ENCODE data around the gene NSDHL. TPM values are rescaled to one million over a fixed set of nuclear protein-coding genes. Genes with fewer than 3 reads are reported as not detected.
A peak's percentile ranks its signal among the peaks of the same experiment; 100 is the strongest.

Gene NSDHL
- total RNA-seq, 2 donors from 2014 or later: 21.1 to 22.2 TPM

DNA sequence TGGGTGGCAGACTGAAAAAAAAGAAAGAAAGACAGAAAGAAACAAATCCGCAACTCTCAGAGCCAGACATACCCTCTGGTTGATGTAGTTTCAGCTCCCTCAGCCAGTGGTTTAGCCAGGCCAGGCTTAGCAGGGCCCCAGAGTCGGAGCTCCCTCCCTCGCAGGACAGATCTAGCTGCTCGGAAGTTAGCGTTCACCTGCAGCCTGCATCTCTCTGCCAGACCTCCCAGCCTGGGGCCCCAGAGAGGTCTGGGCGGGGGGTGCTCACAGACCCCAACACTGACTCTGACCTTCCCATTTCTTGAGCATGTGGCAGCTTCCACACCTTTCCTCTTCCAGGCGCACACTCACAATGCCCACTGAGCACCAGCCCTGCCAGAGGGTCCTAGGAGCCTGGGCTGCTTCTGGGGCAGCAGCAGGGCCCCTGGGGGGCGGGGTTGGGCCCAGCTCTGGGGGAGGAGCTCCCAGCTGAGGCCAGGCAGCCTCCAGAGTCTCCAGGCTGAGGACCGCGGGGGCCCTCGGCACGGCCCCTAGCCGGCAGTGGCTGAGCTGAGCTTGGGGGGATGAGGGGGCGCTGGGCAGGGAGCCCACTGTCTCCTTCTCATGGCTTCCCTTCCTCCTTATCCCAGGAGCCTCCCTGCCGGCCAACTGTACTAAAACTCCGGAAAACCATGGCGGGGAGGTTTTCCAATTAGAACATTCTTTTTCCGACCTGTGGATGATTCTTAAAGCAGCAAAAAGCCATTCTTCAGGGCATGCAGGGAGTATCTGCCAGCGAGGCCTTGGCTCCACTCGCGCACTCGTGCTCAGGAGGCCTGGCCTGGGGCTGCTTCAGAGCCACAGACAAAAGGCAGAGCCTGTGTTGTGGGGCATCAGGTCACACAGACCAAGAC lies 62.4 kb downstream of the NSDHL start:
- H3K4me3 Mint-ChIP-seq: no peak overlapping the region
- peaks cover 39% of the 10 kb centered on the region in 2 donors for H3K27me3 Mint-ChIP-seq
- no peaks in the 10 kb centered on the region for H3K36me3 Mint-ChIP-seq
- no peak overlapping the region for H3K27ac Mint-ChIP-seq
- peaks cover 0 to 4% of the 10 kb centered on the region in 2 donors for H3K4me1 Mint-ChIP-seq (ENCODE audit: low read depth in 2 of 2)
- no peaks in the 10 kb centered on the region for H3K9me3 Mint-ChIP-seq
- ATAC-seq (no peak), DNase-seq (ENCODE audit: low spot score) (no peak)

DNA sequence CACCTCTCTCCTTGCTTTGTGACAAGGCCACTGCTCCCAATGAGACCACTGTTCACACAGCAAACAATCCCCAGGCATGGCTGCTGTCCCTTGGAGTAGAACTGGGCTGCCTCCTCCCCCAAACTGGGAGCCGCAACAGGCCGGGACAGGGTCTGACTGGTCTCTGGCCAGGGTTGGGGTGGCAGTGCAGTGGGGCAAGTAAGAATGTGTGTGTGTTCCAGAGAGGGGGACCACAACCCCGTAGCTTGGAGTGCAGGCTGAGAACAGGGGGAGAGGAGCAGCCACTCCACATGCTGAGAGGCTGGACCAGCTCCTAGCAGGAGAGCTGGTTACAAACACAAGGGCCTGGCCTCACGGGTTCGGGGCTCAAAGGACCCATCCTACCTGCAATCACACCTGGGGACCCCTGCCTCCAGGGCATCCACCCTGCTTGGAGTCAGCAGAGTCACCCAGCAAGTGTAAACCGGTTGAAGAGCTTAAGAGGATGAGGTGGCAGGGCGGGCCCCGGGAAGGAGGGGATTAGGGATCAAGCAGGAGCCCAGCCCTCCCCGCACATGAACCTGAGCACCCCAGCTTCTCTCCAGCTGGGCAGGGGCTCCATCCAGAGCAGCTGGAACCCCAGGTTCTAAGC lies 63.2 kb downstream of the NSDHL start:
- H3K9me3 Mint-ChIP-seq: no peaks in the 10 kb centered on the region
- H3K27me3 Mint-ChIP-seq: peaks cover 33 to 36% of the 10 kb centered on the region in 2 donors
- H3K4me1 Mint-ChIP-seq (ENCODE audit: low read depth in 2 of 2): peaks cover 0 to 4% of the 10 kb centered on the region in 2 donors
- H3K27ac Mint-ChIP-seq: no peak overlapping the region
- DNase-seq (ENCODE audit: low spot score): no peak
- H3K36me3 Mint-ChIP-seq: no peaks in the 10 kb centered on the region
- no peak overlapping the region for H3K4me3 Mint-ChIP-seq
- no peak for ATAC-seq

DNA sequence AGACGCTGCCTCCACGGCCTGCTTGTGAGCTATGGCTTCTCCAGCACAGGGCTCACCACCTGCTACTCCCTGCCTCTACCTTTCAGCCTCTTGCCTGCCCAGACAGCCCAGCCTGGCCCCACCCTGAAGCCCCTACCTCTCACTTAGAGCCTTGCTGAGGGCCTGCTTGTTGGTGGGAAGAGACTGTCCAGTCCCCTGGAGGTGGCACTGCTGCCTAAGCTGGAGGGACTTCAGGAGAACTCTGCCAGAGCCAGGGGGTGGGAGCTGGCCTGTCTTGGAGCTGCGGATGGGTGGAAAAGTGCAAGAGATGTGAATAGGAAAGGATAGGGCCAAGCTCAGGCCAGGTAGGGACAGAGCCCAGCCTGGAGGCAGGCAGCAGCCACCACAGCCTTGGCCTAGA lies 64.3 kb downstream of the NSDHL start:
- H3K27ac Mint-ChIP-seq: no peak overlapping the region
- H3K9me3 Mint-ChIP-seq: no peaks in the 10 kb centered on the region
- peaks cover 0 to 4% of the 10 kb centered on the region in 2 donors for H3K4me1 Mint-ChIP-seq (ENCODE audit: low read depth in 2 of 2)
- ATAC-seq: no peak
- no peak overlapping the region for H3K4me3 Mint-ChIP-seq
- DNase-seq (ENCODE audit: low spot score): no peak
- no peaks in the 10 kb centered on the region for H3K36me3 Mint-ChIP-seq
- H3K27me3 Mint-ChIP-seq: peaks cover 24 to 27% of the 10 kb centered on the region in 2 donors

DNA sequence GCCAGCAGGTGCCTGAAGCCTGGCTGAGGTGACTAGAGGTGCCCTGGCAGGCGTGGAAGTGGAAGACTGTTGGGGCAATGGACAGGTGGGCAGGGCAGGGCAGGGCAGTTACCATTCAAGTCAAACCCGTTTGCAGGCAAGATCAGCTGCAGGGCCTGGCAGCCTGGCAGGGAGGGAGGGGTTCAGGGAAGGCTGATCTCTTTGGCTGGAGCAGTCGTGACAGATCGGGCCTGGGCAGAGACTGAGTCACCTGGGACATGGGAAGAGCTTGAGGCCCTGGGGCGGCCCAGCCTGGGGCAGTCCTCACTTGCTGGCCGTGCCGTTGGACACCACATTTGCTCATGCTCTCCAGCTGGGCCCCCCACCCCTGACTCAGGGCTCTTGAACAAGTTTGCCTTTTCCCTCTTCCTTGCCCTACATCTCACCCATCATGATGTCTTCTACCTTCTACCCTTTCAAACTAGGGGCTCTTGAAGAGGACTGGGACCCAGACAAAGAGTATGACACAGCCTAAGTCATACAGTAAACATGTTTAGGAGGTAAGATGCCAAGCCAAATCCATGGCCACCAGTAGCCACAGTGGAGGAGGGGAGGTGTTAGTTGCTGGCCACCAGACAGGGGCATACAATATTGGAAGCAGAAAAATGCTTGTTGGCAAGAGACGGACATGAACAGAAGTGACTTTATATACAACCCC lies 65.0 kb downstream of the NSDHL start:
- DNase-seq (ENCODE audit: low spot score) (no peak), ATAC-seq (peak in 1 of 2 donors; percentile 2)
- H3K27ac Mint-ChIP-seq: no peak overlapping the region

DNA sequence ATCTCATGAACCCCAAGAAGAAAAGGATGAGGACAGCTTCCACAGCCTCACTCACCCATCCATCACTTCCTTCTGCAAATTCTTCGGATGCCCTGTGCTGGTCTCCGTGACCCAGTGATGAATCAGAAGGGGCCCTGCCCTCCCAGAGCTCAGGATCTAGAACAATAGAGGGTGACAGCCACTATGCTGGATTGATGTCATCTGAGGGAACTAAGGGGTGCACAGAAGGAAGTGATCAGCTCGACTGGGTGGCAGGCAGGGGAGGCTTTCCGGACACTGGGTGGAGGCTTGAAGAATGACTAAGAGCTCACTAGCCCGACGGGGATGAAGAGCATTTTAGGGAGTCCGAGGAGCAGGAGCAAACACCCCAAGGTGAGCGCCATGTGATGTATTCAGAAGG lies 65.6 kb downstream of the NSDHL start:
- Mint-ChIP-seq H3K9me3 (no peaks in the 10 kb centered on the region), H3K4me3 (no peak overlapping the region), H3K36me3 (no peaks in the 10 kb centered on the region), H3K4me1 (ENCODE audit: low read depth in 2 of 2) (peaks cover 0 to 4% of the 10 kb centered on the region in 2 donors), H3K27me3 (peaks cover 11 to 14% of the 10 kb centered on the region in 2 donors), H3K27ac (no peak overlapping the region)
- DNase-seq (ENCODE audit: low spot score) (no peak), ATAC-seq (no peak)

More for the DNA sequence above, 65.0 kb downstream of the NSDHL start:
- peaks cover 0 to 4% of the 10 kb centered on the region in 2 donors for H3K4me1 Mint-ChIP-seq (ENCODE audit: low read depth in 2 of 2)
- peaks cover 16 to 20% of the 10 kb centered on the region in 2 donors for H3K27me3 Mint-ChIP-seq
- H3K36me3 Mint-ChIP-seq: no peaks in the 10 kb centered on the region
- no peak overlapping the region for H3K4me3 Mint-ChIP-seq
- H3K9me3 Mint-ChIP-seq: no peaks in the 10 kb centered on the region

DNA sequence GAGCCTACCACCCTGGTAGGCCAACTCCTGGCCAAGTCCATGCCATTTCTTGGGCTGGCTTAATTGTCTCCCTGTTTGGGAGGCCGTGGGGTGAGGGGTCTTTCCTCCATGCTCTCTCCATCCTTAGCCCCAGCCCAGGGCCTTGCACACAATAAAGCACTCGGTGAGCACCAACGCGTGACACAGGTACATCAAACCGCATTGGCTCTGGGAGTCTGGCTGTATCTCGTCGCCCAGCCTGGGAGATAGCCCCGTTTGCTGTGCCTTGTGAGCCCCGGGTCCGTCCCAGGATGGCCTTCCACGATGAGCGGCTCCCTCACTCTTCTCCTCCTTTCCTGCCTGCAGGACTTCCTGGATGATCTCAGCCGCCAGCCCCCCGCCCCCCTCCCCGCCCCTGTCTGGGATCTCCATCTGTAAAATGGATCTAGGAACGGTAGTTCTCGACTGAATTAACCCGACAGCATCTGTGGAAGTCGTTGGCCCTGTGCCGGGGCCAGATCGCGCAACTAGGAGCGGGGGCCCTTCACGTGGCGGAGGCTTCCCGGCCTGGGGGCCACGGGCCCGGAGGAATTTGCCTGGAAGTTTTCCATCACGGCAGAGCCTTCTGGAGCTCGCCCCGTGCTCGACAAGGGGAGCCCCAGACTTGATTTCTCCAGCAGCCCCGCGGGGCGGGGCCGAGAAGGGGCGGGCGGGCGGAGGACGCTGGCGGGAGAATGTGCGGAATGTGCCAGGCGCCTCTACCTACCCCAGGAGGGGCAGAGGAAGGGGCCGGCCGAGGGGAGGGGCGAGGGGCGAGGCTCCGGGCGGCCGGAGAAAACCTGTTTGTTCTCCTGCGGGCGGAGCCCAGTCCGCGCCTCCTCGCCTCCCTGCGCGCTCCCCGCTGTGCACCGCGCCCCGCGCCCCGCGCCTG lies 66.6 kb downstream of the NSDHL start, which contains the start of gene ZNF185:
ZNF185 (plus strand) TSS at position 846 of the 910 bp plus-strand sequence. CDS start 16,423 bp downstream, outside the sequence.
- ATAC-seq: no peak
- peaks cover 9 to 17% of the 10 kb centered on the region in 2 donors for H3K27me3 Mint-ChIP-seq
- H3K27ac Mint-ChIP-seq: no peak within 1 kb of the TSS
- DNase-seq (ENCODE audit: low spot score): no peak
- H3K36me3 Mint-ChIP-seq: no peaks in the 10 kb centered on the region
- H3K4me3 Mint-ChIP-seq: no peak within 1 kb of the TSS
- peaks cover 0 to 4% of the 10 kb centered on the region in 2 donors for H3K4me1 Mint-ChIP-seq (ENCODE audit: low read depth in 2 of 2)
- H3K9me3 Mint-ChIP-seq: no peaks in the 10 kb centered on the region

DNA sequence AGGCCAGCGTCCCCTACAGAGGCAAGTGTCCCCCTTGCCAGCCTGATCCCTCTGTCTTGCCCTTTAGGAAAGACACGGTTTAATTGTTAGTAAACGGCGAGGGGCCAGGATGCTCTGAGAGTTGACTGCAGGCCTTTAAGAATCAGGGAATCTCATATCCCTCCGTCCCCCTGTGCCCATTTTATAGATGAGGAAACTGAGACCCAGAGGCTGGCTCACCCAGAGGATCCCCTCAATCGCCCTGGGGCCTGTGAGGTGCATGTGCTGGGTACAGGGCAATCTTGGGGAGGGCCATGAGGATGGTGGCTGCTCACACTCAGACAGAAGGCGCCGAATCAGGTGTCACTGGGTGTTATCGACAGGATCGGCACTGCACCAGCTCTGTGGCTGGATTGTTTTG lies 67.6 kb downstream of the NSDHL start:
- H3K4me3 Mint-ChIP-seq: no peak overlapping the region
- peaks cover 0 to 4% of the 10 kb centered on the region in 2 donors for H3K4me1 Mint-ChIP-seq (ENCODE audit: low read depth in 2 of 2)
- DNase-seq (ENCODE audit: low spot score): no peak
- H3K9me3 Mint-ChIP-seq: no peaks in the 10 kb centered on the region
- peaks cover 9 to 19% of the 10 kb centered on the region in 2 donors for H3K27me3 Mint-ChIP-seq
- H3K27ac Mint-ChIP-seq: no peak overlapping the region
- no peak for ATAC-seq
- no peaks in the 10 kb centered on the region for H3K36me3 Mint-ChIP-seq

DNA sequence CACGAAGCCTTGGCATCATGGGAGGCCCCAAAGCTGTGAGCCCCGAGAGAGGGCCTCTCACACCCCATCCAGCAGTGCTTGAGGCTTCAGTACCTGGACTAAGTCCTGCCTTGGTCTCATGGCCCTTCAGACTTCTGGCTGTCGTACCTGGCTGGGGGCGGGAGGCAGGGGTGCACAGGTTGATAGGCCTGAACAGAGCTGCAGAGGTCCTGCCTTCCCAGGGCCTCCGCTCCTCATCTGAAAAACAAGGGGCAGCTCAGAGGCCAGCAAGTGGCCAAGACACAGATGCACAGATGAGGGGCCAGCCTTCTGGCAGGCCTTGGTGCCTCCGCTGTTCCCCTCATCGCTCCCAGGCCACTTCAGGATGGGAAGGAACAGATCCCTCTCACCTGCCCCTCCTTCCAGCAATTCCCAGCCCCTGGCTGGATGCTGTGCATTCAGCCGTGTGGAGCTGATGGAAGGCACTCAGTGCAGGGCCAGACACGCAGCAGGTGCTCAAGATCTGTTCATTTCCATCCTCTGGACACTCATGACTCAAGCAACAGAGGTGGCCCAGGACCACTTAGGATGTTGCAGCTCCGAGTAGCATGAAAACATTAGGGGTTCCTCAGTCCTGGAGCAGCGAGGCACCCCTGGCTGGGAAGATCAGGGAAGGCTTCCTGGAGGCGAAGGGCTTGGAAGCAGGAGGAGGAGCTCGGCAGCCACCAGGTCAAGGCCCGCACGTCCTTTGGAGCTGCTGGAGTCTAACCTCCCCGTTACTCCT lies 68.4 kb downstream of the NSDHL start:
- Mint-ChIP-seq H3K4me1 (ENCODE audit: low read depth in 2 of 2) (peaks cover 0 to 4% of the 10 kb centered on the region in 2 donors), H3K36me3 (no peaks in the 10 kb centered on the region), H3K27ac (no peak overlapping the region), H3K4me3 (no peak overlapping the region), H3K27me3 (peaks cover 9 to 19% of the 10 kb centered on the region in 2 donors), H3K9me3 (no peaks in the 10 kb centered on the region)
- DNase-seq (ENCODE audit: low spot score) (no peak), ATAC-seq (no peak)

DNA sequence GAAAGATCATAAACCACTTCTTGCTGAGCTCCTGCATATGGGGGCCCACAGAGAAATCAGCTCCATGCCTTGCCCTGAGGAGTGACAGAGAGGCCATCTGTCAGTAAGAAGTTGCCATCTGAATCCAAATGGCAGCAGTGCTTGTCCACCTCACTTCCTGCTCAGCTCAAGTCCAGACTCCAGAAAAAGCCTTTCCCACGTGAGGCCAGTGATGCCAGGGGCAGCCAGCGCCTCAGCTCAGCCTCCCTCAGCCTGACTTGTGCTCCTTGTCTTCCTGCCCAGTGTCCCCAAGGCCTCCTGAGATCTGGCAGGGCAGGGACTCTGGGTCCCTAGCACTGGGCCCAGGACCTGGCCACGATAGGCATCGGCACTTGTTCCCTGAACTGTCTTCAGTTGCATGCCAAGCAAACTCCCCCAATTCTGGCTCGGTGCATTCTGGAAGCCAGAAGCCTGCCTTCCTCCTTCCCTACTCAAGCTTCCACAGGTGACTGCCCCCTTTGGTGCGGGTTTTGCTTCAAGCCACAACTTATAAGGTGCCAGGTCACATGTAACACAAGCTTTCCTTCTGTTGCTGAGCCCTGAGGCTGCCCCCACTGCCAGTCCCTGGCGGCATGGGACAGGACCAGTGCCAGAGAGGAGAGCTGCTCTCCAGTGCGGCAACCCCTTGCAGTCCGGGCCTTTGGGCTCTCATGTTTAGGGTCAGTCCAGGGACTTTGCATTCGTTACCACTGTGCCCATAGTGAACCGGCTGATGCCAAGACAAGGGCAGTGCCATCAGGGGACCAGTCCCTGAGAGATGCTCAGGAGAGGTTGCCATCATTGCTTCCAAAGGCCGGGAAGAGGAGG lies 69.2 kb downstream of the NSDHL start:
- no peak for ATAC-seq
- no peaks in the 10 kb centered on the region for H3K36me3 Mint-ChIP-seq
- H3K27ac Mint-ChIP-seq: no peak overlapping the region
- peaks cover 0 to 4% of the 10 kb centered on the region in 2 donors for H3K4me1 Mint-ChIP-seq (ENCODE audit: low read depth in 2 of 2)
- no peaks in the 10 kb centered on the region for H3K9me3 Mint-ChIP-seq
- no peak for DNase-seq (ENCODE audit: low spot score)
- peaks cover 9 to 19% of the 10 kb centered on the region in 2 donors for H3K27me3 Mint-ChIP-seq
- H3K4me3 Mint-ChIP-seq: no peak overlapping the region

DNA sequence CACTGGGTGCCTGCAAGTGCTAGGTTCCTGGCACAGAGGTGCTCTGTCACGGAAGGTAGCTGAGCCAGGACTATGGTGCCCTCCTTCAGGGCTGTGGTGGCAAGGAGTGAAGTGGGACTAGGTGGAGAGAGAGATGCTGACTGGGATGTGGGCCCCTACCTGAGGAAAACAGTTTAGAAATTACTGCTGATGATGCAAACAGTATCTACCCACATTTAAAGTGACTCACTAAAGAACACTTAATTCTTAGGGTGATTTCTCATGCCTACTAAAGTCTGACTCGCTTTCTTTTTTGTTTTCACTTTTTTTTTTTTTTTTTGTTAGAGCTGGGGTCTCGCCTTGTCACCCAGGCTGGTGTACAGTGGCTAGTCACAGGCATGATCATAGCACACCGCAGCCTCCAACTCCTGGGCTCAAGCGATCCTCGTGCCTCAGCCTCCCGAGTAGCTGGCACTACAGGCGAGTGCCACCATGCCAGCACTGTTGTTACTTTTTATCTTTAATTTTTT lies 70.1 kb downstream of the NSDHL start:
- H3K4me3 Mint-ChIP-seq: no peak overlapping the region
- H3K27me3 Mint-ChIP-seq: peaks cover 9 to 13% of the 10 kb centered on the region in 2 donors
- DNase-seq (ENCODE audit: low spot score): no peak
- no peaks in the 10 kb centered on the region for H3K9me3 Mint-ChIP-seq
- no peak for ATAC-seq
- peaks cover 0 to 4% of the 10 kb centered on the region in 2 donors for H3K4me1 Mint-ChIP-seq (ENCODE audit: low read depth in 2 of 2)
- H3K27ac Mint-ChIP-seq: no peak overlapping the region
- H3K36me3 Mint-ChIP-seq: no peaks in the 10 kb centered on the region

DNA sequence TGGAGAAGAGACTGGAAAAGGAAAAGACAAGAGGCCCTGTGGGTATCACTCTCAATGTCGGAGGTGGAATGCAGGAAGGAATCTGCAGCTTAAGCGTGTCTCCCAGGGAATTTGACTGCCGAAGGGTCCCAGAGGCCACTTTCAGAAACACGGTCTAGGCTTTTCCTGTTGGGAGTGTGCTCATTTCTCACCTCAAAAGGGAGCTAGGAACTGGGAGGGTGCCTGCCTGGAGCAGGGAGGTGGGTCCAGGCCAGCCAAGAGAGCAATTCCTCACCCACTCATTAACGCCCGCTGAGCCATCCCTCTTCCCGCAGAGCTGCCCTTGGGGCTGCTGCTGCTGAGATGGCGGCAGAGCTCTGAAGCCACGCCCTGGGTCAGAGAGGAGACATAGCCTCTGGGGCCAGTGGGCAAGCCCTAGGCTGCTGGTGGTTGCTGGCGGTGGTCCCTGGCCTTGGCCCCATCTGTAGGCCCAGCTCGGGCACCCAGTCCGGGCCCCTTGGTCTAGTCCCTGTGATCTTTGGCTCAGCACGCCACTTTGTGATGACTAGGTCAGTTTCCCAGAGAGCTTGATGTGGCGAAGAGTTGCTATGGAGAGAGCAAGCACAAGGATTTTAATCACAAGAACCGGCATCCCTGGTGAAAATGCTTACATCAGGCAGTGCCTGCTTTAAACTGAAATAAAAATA lies 71.1 kb downstream of the NSDHL start:
- ATAC-seq: no peak
- peaks cover under 1 to 5% of the 10 kb centered on the region in 2 donors for H3K27me3 Mint-ChIP-seq
- no peak overlapping the region for H3K27ac Mint-ChIP-seq

More for the DNA sequence above, 71.1 kb downstream of the NSDHL start:
- H3K4me3 Mint-ChIP-seq: no peak overlapping the region
- no peaks in the 10 kb centered on the region for H3K9me3 Mint-ChIP-seq
- no peaks in the 10 kb centered on the region for H3K36me3 Mint-ChIP-seq
- no peak for DNase-seq (ENCODE audit: low spot score)
- peaks cover 0 to under 1% of the 10 kb centered on the region in 2 donors for H3K4me1 Mint-ChIP-seq (ENCODE audit: low read depth in 2 of 2)
